Neural cell (in vitro differentiated cells): Measurements from ENCODE around the gene TOPORS.

ENCODE experiments used
- CTCF ChIP-seq: fragments of 450-650 bp; IDR thresholded peaks from 2 replicates; pipeline ENCODE4 v1.5.1; 2014; ENCODE audit warnings: antibody characterized with exemption, mild to moderate bottlenecking, moderate library complexity; ENCODE audit not compliant: poor library complexity, severe bottlenecking
- EZH2 ChIP-seq: fragments of 200-600, 300-800 bp; shearing (Covaris generic), sonication (generic); IDR thresholded peaks from 2 replicates; pipeline ENCODE4 v1.6.1; 2014; ENCODE audit warnings: antibody characterized with exemption, low read length, borderline replicate concordance, mild to moderate bottlenecking; ENCODE audit not compliant: insufficient read depth, poor library complexity, severe bottlenecking
- MXI1 ChIP-seq: fragments of 450-650 bp; conservative IDR thresholded peaks from 2 replicates; pipeline ENCODE4 v1.6.1; 2014; ENCODE audit warnings: antibody characterized with exemption, mild to moderate bottlenecking; ENCODE audit not compliant: poor library complexity, severe bottlenecking

GRCh38 chr9:32552172-32552872 is at the start of gene TOPORS, which contains the start of gene SMIM27:
- TF ChIP-seq MXI1 (peak; percentile 67), CTCF (peak; percentile 31), EZH2 (no peak)
